ENCODE measurements around the gene LFNG.

The LFNG gene

DNA sequence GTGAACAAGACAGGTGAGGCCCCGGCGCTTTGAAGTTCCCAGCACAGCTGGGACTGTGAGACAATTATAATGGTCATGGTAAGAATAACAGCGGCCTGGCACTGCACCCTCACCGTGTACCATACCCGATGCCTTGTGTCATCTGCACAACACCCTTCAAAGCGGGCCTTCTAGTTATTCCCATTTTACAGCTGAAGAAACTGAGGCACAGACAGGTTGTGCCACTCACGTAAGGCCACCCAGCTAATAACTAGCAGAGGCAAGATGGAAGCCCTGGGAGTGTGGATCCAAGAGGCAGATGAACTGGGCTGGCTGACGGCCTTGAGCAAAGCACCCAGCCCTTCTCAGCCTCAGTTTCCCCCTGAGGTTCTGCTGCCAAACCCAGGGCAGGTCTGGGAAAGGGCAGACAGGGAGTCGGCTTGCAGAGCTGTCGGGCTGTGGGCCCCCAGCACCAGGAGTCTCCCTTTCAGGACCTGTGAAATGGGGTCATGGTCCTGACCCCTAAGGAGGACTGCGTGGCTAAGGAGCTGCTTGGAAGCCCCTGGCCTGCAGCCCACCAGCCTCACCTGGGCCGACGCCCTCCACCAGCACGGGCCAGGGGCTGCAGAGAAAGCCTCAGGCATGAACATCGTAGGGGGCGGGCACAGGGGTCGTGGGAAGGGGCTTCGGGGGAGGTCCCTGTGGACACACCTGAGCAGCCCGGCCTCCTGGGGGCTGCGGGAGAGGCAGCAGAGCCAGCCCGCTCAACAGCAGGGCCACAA is 15.3 kb upstream of the LFNG start:
- no peak for DNase-seq

DNA sequence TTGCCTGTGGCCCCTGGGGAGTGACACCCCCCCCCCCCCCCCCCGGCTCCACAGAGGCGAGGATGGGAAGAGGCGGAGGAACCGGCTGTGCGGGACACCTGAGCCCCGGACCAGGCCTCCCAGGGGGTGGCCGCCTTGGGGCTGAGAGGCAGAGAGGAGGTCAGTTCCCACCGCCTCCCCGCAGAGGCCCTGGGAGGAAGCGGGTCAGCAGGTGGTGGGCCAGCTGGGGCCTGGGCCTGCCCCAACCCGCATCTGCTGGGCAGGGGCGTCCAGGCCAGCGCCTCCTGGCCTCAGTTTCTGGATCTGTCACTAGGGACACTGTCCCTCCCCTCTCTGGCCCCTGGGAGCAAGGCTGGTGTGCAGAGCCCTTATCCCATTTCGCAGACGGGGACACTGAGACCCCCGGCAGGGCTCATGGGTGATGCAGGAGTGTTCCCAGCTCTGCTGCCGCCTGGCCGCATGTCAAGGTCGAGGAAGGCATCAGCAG is 14.6 kb upstream of the LFNG start:
- no peak for DNase-seq

GRCh38 chr7:2505401-2505800 is 14.2 kb upstream of the LFNG start:
- DNase-seq = no peak

DNA sequence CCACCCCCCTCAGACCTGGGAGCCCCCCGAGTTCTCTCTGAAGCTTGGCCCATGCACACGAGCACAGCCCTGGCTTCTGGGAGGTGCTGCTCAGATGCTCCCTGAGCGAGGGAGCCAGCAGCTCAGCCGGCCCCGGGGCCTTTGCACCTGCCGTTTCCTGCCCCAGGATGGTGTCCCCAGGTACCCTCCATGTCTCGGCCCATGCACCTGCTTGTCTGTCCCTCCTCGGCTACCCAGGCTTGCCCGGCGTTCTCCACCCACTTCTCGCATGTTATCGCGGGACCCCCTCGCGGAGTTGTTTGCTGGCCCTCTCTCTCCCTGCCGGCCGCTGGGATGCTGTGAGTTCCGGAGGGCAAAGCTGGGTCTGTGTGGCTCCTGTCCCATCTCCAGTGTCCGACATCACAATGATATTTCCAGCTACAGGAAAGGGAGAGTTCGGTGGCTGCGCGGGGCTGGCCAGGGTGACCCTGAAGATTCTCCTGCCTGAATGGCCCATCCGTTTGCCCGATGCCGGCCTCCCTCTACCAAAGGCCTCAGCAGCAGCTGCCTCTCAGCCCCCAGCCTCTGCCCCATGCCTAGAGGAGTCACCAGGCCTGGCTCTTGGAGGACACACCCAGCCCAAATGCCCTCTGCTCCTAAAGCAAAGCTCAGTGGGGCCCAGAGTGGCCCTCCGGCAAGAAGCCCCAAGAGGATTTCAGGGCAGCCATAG is 12.2 kb upstream of the LFNG start:
- no peak for DNase-seq

DNA sequence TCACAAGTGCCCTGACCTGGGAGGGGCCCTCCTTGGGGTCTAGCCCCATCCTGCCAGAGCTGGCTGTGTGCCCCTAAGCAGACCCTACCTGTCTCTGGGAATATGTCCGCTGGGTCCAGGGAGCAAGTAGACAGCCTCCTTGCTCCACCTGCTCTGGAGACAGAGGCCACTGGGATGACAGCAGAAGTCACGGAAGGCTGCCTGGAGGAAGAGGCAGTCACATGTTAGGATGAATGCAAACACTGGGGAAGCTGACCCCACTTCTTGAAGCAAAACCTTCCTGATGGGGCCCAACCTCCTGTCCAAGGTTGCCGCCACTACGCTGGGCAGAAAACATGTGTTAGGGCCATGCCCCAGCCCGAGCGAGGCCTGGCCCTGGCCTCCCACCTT is 11.7 kb upstream of the LFNG start:
- no peak for DNase-seq

- no peak for DNase-seq
Observed at GRCh38 chr7:2508327-2509215, 11.0 kb upstream of the LFNG start.

DNA sequence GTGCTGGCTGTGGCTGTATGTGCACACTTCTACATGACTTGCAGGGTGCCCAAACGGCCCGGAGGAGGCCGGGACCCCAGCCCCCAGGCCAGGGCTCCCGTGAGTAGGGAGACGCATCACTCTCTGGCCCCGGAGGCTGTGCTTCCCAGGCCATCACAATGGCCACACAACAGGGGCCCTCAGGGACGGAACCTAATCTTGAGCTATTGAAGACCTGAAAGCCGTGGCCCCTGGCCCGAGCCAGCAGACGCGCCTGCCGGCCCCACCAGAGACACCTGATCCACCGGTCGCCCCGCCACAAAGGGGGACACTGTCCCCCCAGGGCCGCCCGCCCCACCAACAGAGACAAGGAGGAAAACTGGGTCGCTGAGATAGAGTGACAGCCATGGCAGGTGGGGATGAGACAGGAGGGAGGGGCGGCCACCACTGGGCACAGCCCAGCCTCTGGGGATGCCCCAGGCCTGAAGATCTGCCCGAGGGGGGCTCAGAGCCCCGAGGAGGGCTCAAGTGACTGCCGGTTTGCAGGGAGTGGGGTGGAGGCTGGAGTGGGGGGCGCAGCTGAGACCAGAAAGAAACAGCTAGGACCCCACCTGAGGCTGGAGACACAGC is 10.2 kb upstream of the LFNG start:
- no peak for DNase-seq

GRCh38 chr7:2510130-2510776 is 9.3 kb upstream of the LFNG start:
- no peak for DNase-seq

GRCh38 chr7:2510909-2511768 is 8.4 kb upstream of the LFNG start:
- peak; percentile 22 for DNase-seq

DNA sequence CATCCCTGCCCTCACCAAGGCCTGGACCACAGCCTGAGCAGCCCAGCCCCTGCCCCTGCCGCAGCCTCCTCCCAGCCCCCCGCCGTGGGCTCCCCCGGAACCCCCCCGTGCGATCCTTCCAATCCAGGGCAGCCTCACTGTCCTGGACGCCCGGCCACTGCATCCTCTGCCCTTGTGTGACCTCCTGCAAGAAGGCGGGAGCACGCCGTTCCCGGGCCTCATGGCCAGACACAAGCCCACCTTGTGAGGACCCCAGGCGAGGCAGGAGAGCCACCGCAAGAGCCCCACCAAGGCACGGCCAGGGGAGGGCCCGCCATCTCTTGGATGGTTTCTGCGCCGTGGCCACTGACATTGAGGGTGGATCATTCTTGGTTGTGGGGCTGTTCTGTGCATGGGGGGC is 7.8 kb upstream of the LFNG start:
- DNase-seq = no peak

- no peak for DNase-seq
Observed at GRCh38 chr7:2512179-2512661, 7.4 kb upstream of the LFNG start.

GRCh38 chr7:2512713-2513112 is 6.9 kb upstream of the LFNG start:
- no peak for DNase-seq

GRCh38 chr7:2513702-2514101 is 5.9 kb upstream of the LFNG start:
- DNase-seq = no peak

DNA sequence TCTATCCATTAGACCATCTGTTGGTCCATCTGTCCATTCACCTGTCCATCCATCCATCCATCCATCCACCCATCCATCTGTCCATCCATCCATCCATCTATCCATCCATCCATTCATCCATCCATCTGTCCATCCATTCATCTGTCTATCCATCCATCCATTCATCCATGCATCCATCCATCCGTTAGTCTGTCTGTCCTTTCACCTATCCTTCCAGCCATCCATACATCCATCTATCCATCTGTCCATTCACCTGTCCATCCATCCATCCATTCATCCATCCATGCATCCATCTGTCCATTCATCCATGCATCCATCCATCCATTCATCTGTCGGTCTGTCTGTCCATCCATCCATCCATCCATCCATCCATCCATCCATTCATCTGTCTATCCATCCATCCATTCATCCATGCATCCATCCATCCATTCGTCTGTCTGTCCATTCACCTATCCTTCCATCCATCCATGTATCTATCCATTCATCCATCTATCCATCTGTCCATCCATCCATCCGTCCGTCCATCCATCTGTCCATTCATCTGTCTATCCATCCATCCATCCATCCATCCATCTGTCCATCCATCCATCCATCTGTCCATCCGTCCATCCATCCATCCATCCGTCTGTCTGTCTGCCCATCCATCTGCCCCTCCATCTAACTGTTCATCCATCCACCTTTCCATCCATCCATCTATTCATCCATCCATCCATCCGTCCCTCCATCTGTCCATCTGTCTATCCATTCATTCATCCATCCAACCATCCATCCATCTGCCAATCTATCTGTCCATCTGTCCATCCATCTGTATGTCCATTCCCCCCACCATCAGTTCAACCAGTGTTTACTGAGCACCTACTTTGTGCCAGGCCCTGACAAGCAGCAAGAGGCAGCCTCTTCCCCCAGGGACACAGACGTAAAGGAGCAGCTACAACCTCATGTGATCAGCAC is 4.8 kb upstream of the LFNG start:
- DNase-seq = no peak

- no peak for DNase-seq
Observed at GRCh38 chr7:2515424-2516193, 4.0 kb upstream of the LFNG start.

- DNase-seq = no peak
Observed at GRCh38 chr7:2516194-2516555, 3.4 kb upstream of the LFNG start.

- DNase-seq = no peak
Observed at GRCh38 chr7:2517026-2517425, 2.5 kb upstream of the LFNG start.

DNA sequence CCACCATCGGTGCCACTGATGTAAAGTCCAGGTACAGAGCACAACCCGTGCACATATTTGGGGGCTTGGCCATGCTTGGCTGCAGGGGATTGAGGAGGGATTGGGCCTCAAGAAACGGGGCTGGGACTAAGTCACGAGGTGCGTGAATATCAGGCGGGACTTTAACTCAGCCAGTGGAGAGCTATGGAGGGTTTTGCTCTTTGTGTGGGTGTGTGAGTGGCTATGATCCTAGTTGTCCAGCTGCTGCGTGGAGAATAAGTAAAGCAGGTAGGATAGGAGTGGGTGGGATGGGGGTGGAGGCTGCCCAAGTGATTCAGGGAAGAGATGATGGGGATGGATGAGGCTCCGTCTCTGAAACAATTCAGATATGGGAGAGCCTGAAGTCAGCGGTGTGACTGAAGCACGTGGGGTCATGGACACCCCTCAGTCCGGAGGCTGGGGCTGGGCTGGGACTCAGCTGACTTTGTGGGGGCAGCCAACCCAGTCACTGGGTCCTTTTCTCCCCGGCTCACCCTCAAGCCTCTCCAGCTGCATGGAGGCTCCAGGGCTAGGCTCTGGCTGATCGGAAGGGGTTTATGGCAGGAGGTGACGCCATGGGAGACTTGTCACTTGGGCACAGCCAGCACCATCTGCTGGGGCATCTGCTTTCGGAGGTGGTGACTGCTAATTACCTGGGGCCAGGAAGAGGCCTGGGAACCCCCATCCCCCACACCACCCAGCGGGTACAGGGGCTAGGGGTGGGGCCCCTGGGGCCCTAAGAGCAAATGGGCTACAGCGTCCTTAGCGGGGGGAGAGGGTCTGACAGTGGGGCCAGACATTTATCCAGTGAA is 1.7 kb upstream of the LFNG start:
- no peak for DNase-seq

GRCh38 chr7:2518737-2519118 is 846 bp upstream of the LFNG start:
- no peak for DNase-seq
